TTC549 (cell line): Measurements from ENCODE around the gene PCSK7.
"Not testable (repeated sequence)": the region's sequence is repeated elsewhere in the genome, so short reads cannot be mapped to it uniquely, and the experiment has no call there.

ENCODE experiments used
- FAIRE-seq: peaks from 2 replicates; lab custom pipeline; 2012; peaks lifted over from hg19 to GRCh38; lab: Jason Lieb, UNC

The PCSK7 gene

GRCh38 chr11:117231842-117232091 is at the start of gene PCSK7:
PCSK7 (minus strand) TSS chr11:117232073; CDS start chr11:117229844, 2,229 bp downstream.
- FAIRE-seq: no peak

- FAIRE-seq: no peak
Measured at GRCh38 chr11:117281159-117281558, 49.3 kb upstream of the PCSK7 start.

GRCh38 chr11:117279711-117280376 is 48.0 kb upstream of the PCSK7 start:
- no peak for FAIRE-seq

GRCh38 chr11:117278347-117278746 is 46.5 kb upstream of the PCSK7 start:
- FAIRE-seq: no peak

- no peak for FAIRE-seq
Measured at GRCh38 chr11:117273550-117274289, 41.8 kb upstream of the PCSK7 start.

GRCh38 chr11:117272175-117272574 is 40.3 kb upstream of the PCSK7 start:
- not testable (repeated sequence) for FAIRE-seq

GRCh38 chr11:117271208-117271607 is 39.3 kb upstream of the PCSK7 start:
- FAIRE-seq: no peak

GRCh38 chr11:117269856-117270255 is 38.0 kb upstream of the PCSK7 start:
- FAIRE-seq: no peak

- FAIRE-seq: no peak
Measured at GRCh38 chr11:117265745-117266144, 33.9 kb upstream of the PCSK7 start.

- not testable (repeated sequence) for FAIRE-seq
Measured at GRCh38 chr11:117264624-117265323, 32.9 kb upstream of the PCSK7 start.

- no peak for FAIRE-seq
Measured at GRCh38 chr11:117259417-117259816, 27.5 kb upstream of the PCSK7 start.

GRCh38 chr11:117258576-117258975 is 26.7 kb upstream of the PCSK7 start:
- FAIRE-seq: no peak

GRCh38 chr11:117256573-117256972 is 24.7 kb upstream of the PCSK7 start:
- FAIRE-seq: no peak

- FAIRE-seq: no peak
Measured at GRCh38 chr11:117255966-117256365, 24.1 kb upstream of the PCSK7 start.

GRCh38 chr11:117251506-117251905 is 19.6 kb upstream of the PCSK7 start:
- no peak for FAIRE-seq

GRCh38 chr11:117249571-117249970 is 17.7 kb upstream of the PCSK7 start:
- no peak for FAIRE-seq

- FAIRE-seq: no peak
Measured at GRCh38 chr11:117248341-117248740, 16.5 kb upstream of the PCSK7 start.

- FAIRE-seq: no peak
Measured at GRCh38 chr11:117239295-117239694, 7.4 kb upstream of the PCSK7 start.

- no peak for FAIRE-seq
Measured at GRCh38 chr11:117238221-117238620, 6.3 kb upstream of the PCSK7 start.

GRCh38 chr11:117232911-117233409 is 1.1 kb upstream of the PCSK7 start:
- FAIRE-seq: no peak

- FAIRE-seq: no peak
Measured at GRCh38 chr11:117232092-117232878, 412 bp upstream of the PCSK7 start, which contains the start of gene RNF214. RNF214 (plus strand) TSS chr11:117232671; CDS start chr11:117234273, 1,602 bp downstream.
